Coronary artery (tissue), 2 donors: Measurements from ENCODE around the gene SIRPD.
"Not testable (repeated sequence)": the region's sequence is repeated elsewhere in the genome, so short reads cannot be mapped to it uniquely, and the experiment has no call there.

Source experiments
- DNase-seq: peaks from one replicate; pipeline ENCODE4 v3.0.0-alpha.2; 2017; ENCODE audit warnings: low spot score
- H3K27ac ChIP-seq, 2 donors: fragments of 200-600 bp; sonication (generic); one replicate each; pipeline ENCODE4 v1.5.1; 2016 to 2019
- H3K4me3 ChIP-seq: fragments of 200-600 bp; sonication (generic); 2 replicates; pipeline ENCODE4 v1.5.1; 2016; ENCODE audit warnings: mild to moderate bottlenecking, moderate library complexity
- TF ChIP-seq, protein P1 (sequence below): fragments of 200-600 bp; sonication (generic); IDR thresholded peaks from one replicate; pipeline ENCODE4 v1.5.1; 2019; ENCODE audit warnings: antibody characterized with exemption

The SIRPD gene

GRCh38 chr20:1499528-1500420 is 57.7 kb downstream of the SIRPD start:
- Histone ChIP-seq H3K4me3 (no peak overlapping the region), H3K27ac (no peak overlapping the region)
- peak; percentile 29 for DNase-seq
- TF ChIP-seq, protein P1, sequence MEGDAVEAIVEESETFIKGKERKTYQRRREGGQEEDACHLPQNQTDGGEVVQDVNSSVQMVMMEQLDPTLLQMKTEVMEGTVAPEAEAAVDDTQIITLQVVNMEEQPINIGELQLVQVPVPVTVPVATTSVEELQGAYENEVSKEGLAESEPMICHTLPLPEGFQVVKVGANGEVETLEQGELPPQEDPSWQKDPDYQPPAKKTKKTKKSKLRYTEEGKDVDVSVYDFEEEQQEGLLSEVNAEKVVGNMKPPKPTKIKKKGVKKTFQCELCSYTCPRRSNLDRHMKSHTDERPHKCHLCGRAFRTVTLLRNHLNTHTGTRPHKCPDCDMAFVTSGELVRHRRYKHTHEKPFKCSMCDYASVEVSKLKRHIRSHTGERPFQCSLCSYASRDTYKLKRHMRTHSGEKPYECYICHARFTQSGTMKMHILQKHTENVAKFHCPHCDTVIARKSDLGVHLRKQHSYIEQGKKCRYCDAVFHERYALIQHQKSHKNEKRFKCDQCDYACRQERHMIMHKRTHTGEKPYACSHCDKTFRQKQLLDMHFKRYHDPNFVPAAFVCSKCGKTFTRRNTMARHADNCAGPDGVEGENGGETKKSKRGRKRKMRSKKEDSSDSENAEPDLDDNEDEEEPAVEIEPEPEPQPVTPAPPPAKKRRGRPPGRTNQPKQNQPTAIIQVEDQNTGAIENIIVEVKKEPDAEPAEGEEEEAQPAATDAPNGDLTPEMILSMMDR: no peak

DNA sequence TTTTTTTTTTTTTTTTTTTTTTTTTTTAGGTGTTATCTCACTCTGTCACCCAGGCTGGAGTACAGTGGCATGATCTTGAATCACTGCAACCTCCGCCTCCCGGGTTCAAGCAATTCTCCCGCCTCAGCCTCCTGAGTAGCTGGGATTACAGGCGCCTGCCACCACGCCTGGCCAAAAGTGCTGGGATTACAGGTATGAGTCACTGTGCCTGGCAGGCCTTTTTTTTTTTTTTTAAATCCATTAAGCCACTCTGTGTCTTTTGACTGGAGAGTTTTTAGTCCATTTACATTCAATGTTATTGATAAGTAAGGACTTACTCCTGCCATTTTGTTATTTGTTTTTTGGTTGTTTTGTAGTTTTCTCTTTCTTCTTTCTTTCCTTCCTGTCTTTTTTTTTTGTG is 60.1 kb downstream of the SIRPD start:
- H3K4me3 ChIP-seq, H3K27ac ChIP-seq: not testable (repeated sequence)
- DNase-seq: peak; percentile 9

DNA sequence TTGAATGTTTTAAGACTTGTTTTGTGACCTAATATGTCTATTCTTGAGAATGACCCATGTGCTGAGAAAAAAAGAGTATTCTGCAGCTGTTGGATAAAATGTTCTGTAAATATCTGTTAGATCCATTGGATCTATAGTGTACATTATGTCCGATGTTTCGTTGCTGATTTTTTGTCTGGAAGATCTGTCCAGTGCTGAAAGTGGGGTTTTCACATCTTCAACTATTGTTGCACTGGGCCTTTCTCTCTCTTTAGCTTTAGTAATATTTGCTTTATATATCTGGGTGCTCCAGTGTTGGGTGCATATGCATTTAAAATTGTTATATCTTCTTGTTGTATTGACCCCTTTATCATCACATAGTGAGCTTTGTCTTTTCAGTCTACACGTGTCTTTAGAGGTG is 60.6 kb downstream of the SIRPD start:
- no peak for DNase-seq
- TF ChIP-seq, protein P1: no peak
- no peak overlapping the region for H3K4me3 ChIP-seq
- H3K27ac ChIP-seq: no peak overlapping the region

DNA sequence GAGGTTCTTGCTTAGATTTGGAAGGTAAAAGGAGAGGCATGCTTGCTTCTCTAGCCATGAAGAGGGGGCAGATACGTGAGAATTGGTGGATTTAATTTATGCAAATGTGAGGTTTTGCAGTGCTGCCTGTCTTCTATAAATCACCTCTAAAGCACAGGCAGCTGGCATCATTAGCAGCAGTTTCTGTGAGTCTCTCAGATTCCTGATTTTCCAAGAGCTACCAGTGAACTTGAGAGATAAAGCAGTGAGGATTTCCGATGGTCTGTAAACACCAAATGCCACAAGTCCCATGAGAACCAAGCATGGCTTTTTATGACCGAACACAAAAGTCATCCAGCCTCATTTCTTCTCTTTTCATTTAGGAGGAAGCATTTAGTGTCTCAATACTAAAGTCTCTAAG is 63.1 kb downstream of the SIRPD start:
- DNase-seq: peak; percentile 9
- H3K4me3 ChIP-seq: no peak overlapping the region
- no peak overlapping the region for H3K27ac ChIP-seq
- TF ChIP-seq, protein P1: no peak

- no peak overlapping the region for H3K4me3 ChIP-seq
Observed at GRCh38 chr20:1493536-1493935, 64.0 kb downstream of the SIRPD start.

GRCh38 chr20:1491860-1492642 is 65.5 kb downstream of the SIRPD start:
- no peak overlapping the region for H3K4me3 ChIP-seq
- peak overlapping the region in 1 of 2 donors; percentile 83 for H3K27ac ChIP-seq
- TF ChIP-seq, protein P1: no peak

More at GRCh38 chr20:1493536-1493935, 64.0 kb downstream of the SIRPD start:
- peak; percentile 17 for DNase-seq
- H3K27ac ChIP-seq: no peak overlapping the region
- TF ChIP-seq, protein P1: no peak

GRCh38 chr20:1491281-1491840 is 66.1 kb downstream of the SIRPD start, which contains the start of gene SIRPB2:
Gene SIRPB2, minus strand, starts transcription at chr20:1491420. Its CDS starts 61 bp downstream, at chr20:1491359.
- H3K4me3 ChIP-seq: peak within 1 kb of the TSS; percentile 55
- DNase-seq: peak; percentile 71
- peak within 1 kb of the TSS in 1 of 2 donors; percentile 83 for H3K27ac ChIP-seq
- TF ChIP-seq, protein P1: no peak

More at GRCh38 chr20:1491860-1492642, 65.5 kb downstream of the SIRPD start:
- peak; percentile 29 for DNase-seq
